Breast epithelium (tissue), 4 donors: ENCODE results near the gene NEU2. TPM values are rescaled to one million over a fixed set of nuclear protein-coding genes. Genes with fewer than 3 reads are reported as not detected.
"Not testable (repeated sequence)": the region's sequence is repeated elsewhere in the genome, so short reads cannot be mapped to it uniquely, and the experiment has no call there.

ENCODE experiments used
- DNase-seq, 2 donors: peaks; one replicate each; pipeline ENCODE4 v3.0.0-alpha.2; 2019; ENCODE audit warnings: low spot score in 2 of 2
- H3K27ac ChIP-seq, 2 donors: fragments of 200-600 bp; sonication (generic) in 1 of 2; one replicate each; pipeline ENCODE4 v1.5.1; 2016 to 2019; ENCODE audit warnings: mild to moderate bottlenecking in 1 of 2
- H3K27me3 ChIP-seq, 2 donors: fragments of 200-600 bp; sonication (generic) in 1 of 2; one replicate each; pipeline versions ENCODE4 v1.5.1 to v1.6.0; 2017 to 2019; ENCODE audit warnings: control low read depth in 1 of 2, mild to moderate bottlenecking in 1 of 2
- H3K36me3 ChIP-seq: fragments of 200-600 bp; one replicate; pipeline ENCODE4 v1.5.1; 2019
- H3K4me1 ChIP-seq, 2 donors: fragments of 200-600 bp; sonication (generic); one replicate each; pipeline ENCODE4 v1.5.1; 2016 to 2019; ENCODE audit warnings: control low read depth in 1 of 2
- H3K4me3 ChIP-seq, 3 donors: fragments of 200-600 bp; sonication (generic); 1 replicate in 2 of 3; 2 replicates in 1 of 3; pipeline ENCODE4 v1.5.1; 2016 to 2019; ENCODE audit warnings: mild to moderate bottlenecking in 3 of 3, moderate library complexity in 2 of 3
- H3K9me3 ChIP-seq, 2 donors: fragments of 200-600 bp; sonication (generic) in 1 of 2; one replicate each; pipeline ENCODE4 v1.5.1; 2016 to 2019; ENCODE audit warnings: control low read depth in 1 of 2
- CTCF ChIP-seq, 3 donors: fragments of 450-650 bp; IDR thresholded peaks; one replicate each; pipeline ENCODE4 v1.5.1; 2016 to 2017; ENCODE audit warnings: antibody characterized with exemption in 3 of 3, mild to moderate bottlenecking in 3 of 3, moderate library complexity in 3 of 3
- POLR2A ChIP-seq: fragments of 450-650 bp; IDR thresholded peaks from one replicate; pipeline ENCODE4 v1.6.1; 2016; ENCODE audit warnings: antibody characterized with exemption, mild to moderate bottlenecking, moderate library complexity
- POLR2AphosphoS5 ChIP-seq, 3 donors: sonication (generic); formaldehyde crosslinking; IDR thresholded peaks; one replicate each; pipeline ENCODE4 v1.6.1; 2017; ENCODE audit warnings: antibody characterized with exemption in 3 of 3
- intact Hi-C: fragments of 100-400 bp; cut with DNase I; formaldehyde crosslinking; loops from one replicate; pipeline ENCODE4 v1.15.1; 2023; ENCODE audit warnings: low total_unique reads
- total RNA-seq, 3 donors: library from RNA; depleted of rRNA; stranded (reverse); fragments of >200 nt; gene quantifications; one replicate each; pipeline ENCODE4 v1.1.0, GENCODE V29; 2016

Gene NEU2
- total RNA-seq, 3 donors from 2014 or later: not detected

DNA sequence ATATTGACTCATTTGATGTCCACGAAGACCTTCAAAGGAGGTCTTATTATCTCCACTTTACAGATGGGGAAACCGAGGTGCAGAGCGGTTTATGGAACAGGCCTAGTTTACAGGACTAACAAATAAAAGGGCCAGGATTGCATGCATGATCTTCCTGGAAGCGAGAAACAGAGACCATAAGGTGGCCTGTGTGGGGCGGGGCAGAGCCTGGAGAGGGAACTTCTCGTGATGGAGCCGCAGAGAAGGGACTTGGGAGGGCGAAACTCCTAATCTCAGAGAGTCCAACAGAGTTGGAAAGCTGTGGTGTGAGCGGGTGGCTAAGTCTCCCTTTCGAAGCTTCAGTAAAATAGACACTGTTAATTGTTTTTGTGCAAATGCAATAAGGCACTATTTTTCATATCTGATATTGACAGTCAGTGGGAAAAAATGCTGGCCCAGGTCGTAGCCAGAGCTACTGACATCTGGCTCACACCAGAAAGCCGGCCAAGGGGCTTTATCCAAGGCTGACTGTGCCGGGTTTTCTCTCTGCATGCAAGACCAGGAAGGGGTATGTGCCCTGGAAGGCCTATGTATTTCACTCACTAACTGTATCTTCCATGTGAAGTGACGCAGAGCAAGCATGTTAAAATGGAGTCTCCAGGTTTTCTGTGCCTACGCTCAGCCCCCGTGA, 32.2 kb downstream of the NEU2 start:
- peak in 1 of 2 donors; percentile 41 for DNase-seq
- H3K4me3 ChIP-seq: no peak overlapping the region
- TF ChIP-seq POLR2AphosphoS5 (IDR thresholded peaks at IDR 0.05): no peak
- no peak for TF ChIP-seq POLR2A
- no peak for TF ChIP-seq CTCF (IDR thresholded peaks at IDR 0.05)
- H3K27me3 ChIP-seq: no peaks in the 10 kb centered on the region
- H3K36me3 ChIP-seq: no peaks in the 10 kb centered on the region
- H3K27ac ChIP-seq: no peak overlapping the region
- intact Hi-C loops: no loop called here
- H3K9me3 ChIP-seq: no peaks in the 10 kb centered on the region
- no peaks in the 10 kb centered on the region for H3K4me1 ChIP-seq

- DNase-seq, H3K9me3 ChIP-seq, H3K36me3 ChIP-seq, H3K27me3 ChIP-seq, H3K27ac ChIP-seq, intact Hi-C loops, H3K4me1 ChIP-seq, H3K4me3 ChIP-seq: not testable (repeated sequence)
Measured at GRCh38 chr2:233065200-233065589, 32.7 kb downstream of the NEU2 start.

- H3K9me3 ChIP-seq: no peaks in the 10 kb centered on the region
- no peak overlapping the region for H3K4me3 ChIP-seq
- no peak for DNase-seq
- no peaks in the 10 kb centered on the region for H3K4me1 ChIP-seq
- TF ChIP-seq POLR2A: no peak
- TF ChIP-seq CTCF (IDR thresholded peaks at IDR 0.05): no peak
- H3K27ac ChIP-seq: no peak overlapping the region
- H3K36me3 ChIP-seq: no peaks in the 10 kb centered on the region
- no peaks in the 10 kb centered on the region for H3K27me3 ChIP-seq
- intact Hi-C loops: no loop called here
Measured at GRCh38 chr2:233065954-233066470, 33.5 kb downstream of the NEU2 start.

DNA sequence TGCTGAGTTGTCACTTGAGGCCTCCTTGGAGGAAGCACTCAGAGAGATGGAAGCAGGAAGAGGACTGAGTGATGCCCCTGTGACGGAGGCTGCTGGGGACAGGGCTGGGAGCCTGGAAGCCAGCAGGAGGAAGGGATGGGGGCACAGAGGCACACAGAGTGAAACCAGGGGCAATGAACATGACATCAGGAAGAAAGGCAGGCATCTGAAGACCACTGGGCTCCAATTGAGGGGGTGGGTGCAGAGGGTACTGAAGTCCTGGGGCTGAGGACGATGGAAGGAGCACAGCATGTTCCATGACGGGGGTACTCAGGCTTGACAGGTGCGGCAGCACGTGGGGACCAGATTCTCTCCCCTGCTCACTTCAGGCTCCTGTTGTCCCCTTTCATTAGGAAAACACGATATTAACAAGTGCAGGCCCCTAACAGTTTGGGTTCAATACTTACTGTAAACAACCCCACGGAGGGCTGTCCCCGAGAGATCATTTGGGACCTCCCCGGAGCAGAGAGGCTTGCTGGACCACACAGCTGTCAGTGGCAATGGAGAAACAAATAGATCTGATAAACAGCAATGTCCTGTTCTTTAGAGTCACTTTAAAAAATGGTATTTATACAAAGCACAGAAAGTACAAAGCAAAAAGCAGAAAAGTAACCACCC, 36.4 kb downstream of the NEU2 start:
- DNase-seq: peak in 1 of 2 donors; percentile 19
- H3K27me3 ChIP-seq: no peaks in the 10 kb centered on the region
- H3K9me3 ChIP-seq: peaks cover 0 to 4% of the 10 kb centered on the region in 2 donors
- H3K36me3 ChIP-seq: no peaks in the 10 kb centered on the region
- H3K4me3 ChIP-seq: no peak overlapping the region
- H3K4me1 ChIP-seq: no peaks in the 10 kb centered on the region
- H3K27ac ChIP-seq: no peak overlapping the region
- intact Hi-C loops: loop anchor here (1.0 kb wide), 1 partner anchor 48 kb away; no protein-coding TSS in a partner anchor
- TF ChIP-seq POLR2A (no peak), CTCF (IDR thresholded peaks at IDR 0.05) (no peak), POLR2AphosphoS5 (IDR thresholded peaks at IDR 0.05) (no peak)

DNA sequence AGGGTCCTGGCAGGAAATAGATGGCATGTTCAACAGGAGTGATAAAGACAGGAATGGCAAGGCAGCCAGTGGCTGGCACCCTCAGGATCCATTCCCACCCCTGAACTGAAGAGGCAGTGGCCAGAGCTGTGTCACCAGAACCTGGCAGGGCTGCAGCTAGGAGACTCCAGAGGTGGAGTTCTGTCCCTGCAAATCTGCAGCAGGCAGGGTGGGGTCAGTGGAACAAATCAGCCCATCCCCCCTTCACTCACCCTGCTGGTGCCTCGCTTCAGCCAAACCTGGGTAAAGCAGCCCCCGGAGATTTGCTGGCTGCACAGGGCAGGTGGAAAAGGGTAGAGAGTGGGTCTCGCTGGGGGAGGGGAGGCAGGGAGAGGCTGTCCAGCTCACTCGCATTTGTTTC, 40.4 kb downstream of the NEU2 start:
- intact Hi-C loops: no loop called here
- H3K4me1 ChIP-seq: peaks cover 0 to 11% of the 10 kb centered on the region in 2 donors
- H3K4me3 ChIP-seq: no peak overlapping the region
- H3K36me3 ChIP-seq: no peaks in the 10 kb centered on the region
- peaks cover 0 to 4% of the 10 kb centered on the region in 2 donors for H3K9me3 ChIP-seq
- H3K27me3 ChIP-seq: no peaks in the 10 kb centered on the region
- DNase-seq: peak in 1 of 2 donors; percentile 27
- TF ChIP-seq CTCF (IDR thresholded peaks at IDR 0.05): no peak
- no peak for TF ChIP-seq POLR2A
- TF ChIP-seq POLR2AphosphoS5 (IDR thresholded peaks at IDR 0.05): no peak
- H3K27ac ChIP-seq: no peak overlapping the region
